GM21360 (cell line): ENCODE data around the gene DLG1.

Experiments
- ATAC-seq: cut with Tn5 transposase; IDR thresholded peaks from one replicate; pipeline ENCODE4 v1.9.1; 2021; ENCODE audit warnings: mild to moderate bottlenecking, moderate library complexity; ENCODE audit not compliant: unreplicated experiment

The DLG1 gene

GRCh38 chr3:197253238-197253947 lies 45.0 kb downstream of the DLG1 start:
- ATAC-seq = no peak

DNA sequence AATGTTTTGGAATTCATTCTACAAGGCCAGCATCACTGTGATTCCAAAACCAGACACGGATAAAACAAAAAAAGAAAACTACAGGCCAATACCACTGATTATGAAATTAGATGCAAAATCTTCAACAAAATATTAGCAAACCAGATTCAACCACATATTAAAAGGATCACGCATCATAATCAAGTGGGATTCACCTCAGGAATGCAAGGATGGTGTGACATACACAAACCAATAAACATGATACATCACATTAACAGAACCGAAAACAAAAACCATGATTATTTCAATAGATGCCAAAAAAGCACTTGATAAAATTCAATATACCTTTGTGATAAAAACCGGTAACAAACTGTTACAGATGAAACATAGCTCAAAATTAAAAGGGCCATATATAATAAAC lies 48.9 kb downstream of the DLG1 start:
- ATAC-seq = no peak

DNA sequence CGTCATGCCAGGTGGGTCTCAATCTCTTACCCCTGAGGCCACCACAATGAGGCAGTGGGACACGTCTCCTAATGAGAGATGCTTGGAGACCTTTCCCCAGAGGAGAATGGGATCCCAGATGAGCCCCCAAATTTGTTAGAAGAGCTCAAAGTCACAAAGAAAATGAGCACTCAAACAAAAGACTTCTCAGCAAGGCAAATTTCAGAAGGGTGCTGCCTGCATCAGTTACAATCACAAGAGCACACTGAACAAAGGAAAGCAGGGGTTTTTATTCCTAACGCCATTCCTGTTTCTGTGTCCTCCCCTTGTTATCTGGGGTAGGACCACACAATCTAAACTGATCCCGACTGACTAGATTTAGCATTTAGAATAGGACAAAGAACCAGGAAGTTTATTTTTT lies 50.1 kb downstream of the DLG1 start:
- ATAC-seq = no peak

DNA sequence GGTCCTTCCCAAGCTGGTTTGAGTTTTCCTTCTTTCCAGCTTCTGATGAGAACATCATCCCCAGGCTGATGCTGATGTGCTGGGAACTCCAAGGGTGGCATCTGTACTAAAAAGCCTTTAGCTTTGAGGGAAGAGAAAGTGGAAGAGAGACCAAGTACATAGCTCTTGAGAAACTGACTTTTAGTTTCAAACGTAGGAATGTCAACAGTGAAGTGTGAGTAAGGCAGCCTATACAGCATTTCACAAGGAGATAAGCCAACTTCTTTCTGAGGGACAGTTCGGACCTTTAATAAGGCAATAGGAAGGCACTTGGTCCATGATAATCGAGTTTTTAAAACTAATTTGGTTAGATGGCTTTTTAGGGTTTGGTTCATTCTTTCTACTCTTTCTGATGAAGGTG lies 53.7 kb downstream of the DLG1 start:
- no peak for ATAC-seq

GRCh38 chr3:197242784-197243432 lies 55.5 kb downstream of the DLG1 start:
- no peak for ATAC-seq

DNA sequence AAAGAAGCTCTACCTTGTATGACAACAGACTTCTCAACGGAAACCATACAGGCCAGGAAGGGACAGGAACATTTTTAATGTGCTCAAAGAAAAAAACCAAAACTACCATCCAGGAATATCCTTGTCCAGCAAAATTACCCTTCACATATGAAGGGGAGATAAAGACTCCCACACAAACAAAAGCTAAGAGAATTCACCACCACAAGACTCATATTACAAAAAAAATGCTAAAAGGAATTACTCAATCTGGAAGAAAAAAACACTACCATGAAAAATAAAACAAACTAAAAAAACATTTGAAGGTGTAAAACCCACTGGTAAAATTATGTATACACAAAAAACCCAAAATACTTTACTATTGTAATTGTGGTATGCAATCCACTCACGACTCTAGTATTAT lies 57.2 kb downstream of the DLG1 start:
- ATAC-seq = no peak

- no peak for ATAC-seq
These were observed 58.6 kb downstream of the DLG1 start for GRCh38 chr3:197239857-197240256.

DNA sequence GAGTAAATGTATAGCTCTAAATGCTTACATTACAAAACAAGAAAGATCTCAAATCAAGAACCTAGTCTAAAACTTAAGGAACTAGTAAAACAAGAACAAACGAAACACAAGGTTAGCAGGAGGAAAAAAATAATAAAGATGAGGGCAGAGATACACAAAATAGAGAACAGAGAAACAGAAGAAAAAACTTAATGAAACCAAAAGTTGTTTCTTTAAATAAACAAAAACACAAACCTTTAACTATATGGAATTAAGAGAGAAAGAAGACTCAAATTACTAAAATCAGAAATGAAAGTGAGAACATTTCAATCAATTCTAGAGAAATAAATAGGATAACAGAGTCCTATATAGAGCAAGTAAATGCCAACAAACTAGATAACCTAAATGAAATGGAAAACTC lies 59.6 kb downstream of the DLG1 start:
- ATAC-seq = no peak

- ATAC-seq = no peak
These were observed 60.5 kb downstream of the DLG1 start for GRCh38 chr3:197237897-197238296.

DNA sequence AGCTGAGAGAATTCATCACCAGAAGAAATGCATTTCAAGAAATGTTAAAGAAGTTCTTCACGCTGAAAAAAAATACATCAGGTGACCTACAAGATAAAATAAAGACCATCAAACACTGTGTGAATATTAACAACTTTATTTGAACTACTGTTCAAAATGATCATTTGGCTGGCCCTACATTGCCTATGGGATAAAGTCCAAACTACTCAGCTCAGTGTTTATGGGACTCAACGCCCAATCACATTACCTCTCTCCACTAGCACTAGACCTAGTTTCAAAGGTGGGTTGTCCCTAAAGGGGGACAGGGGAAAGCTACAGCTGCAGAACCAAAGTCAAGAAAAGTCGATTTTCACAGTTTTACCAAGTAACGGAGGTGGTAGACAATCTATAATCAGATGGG lies 62.0 kb downstream of the DLG1 start:
- ATAC-seq = no peak

DNA sequence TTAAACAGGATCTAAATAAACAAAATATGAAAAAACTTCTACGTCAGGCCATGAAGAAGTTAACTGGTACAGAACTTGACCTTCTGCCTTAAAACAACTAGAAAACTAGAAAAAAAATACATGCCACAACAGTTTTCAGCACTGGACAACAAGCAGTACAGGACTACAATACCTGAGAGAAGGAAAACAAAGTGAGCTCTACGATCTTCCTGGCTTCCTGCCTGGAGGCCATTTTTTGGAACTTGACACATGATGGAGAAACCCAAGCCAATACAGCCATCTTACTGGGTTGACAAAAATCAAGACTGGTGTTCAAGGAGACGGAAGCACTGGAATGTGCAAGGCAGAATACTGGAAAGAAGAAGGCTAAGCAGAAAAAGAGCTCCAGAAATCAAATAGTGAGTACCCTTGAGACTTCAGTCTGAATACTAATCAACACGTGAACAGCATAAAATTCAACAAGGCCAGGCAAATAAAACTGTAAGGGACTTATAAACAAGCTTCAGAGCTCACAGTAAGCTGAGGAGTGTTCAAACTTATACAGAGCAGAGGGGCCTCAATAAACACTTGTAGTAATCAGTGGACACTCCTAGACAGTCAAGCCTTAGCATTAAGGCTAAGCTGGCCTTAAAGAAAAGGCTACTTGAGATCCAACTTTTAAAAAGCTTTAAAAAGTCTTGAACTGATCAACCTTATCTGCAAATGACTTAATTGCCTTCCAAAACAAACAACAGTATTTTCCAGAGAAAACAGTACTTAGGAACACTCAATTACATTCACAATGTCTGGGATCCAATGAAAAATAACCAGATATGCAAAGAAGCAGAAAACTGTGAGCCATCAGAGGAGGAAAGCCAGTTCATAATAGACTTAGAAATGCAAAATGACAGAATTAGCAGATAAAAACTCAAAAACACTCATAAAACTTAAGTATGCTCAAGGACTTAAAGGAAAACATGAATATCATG lies 63.2 kb downstream of the DLG1 start:
- no peak for ATAC-seq

GRCh38 chr3:197231321-197231720 lies 67.1 kb downstream of the DLG1 start:
- no peak for ATAC-seq

DNA sequence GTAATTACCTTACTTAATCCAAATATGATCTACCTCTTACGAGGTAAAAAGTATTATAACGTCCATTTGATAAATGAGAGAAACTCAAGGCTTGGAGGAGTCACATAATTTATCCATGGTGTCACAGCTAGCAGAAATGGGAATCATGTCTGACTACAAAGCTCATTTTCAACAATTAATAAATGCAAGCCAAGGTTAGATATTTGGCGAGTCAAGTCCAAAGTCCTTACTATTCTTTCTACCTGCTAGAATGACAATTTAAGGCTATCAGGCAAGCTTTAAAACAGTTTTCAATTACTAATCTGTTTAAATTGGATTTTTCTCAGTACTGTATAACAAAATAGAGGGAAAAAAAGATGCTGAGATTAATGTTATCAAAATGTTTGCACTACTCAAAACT lies 68.6 kb downstream of the DLG1 start:
- ATAC-seq = no peak

DNA sequence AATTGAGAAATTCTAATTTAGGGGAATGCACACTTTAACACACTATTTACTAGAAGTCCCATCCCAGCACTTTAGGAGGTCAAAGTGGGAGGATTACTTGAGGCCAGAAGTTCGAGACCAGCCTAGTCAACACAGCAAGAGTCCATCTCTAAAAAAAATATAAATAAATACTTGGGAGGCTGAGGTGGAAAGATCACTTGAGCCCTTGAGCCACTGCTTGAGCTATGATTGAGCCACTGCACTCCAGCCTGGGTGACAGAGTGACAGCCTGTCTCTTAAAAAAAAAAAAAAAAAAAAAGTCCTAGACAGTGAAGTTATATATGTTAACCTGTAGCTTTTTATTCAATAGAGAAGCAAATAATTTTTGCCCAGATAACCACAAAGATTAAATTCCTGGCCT lies 69.2 kb downstream of the DLG1 start:
- no peak for ATAC-seq

DNA sequence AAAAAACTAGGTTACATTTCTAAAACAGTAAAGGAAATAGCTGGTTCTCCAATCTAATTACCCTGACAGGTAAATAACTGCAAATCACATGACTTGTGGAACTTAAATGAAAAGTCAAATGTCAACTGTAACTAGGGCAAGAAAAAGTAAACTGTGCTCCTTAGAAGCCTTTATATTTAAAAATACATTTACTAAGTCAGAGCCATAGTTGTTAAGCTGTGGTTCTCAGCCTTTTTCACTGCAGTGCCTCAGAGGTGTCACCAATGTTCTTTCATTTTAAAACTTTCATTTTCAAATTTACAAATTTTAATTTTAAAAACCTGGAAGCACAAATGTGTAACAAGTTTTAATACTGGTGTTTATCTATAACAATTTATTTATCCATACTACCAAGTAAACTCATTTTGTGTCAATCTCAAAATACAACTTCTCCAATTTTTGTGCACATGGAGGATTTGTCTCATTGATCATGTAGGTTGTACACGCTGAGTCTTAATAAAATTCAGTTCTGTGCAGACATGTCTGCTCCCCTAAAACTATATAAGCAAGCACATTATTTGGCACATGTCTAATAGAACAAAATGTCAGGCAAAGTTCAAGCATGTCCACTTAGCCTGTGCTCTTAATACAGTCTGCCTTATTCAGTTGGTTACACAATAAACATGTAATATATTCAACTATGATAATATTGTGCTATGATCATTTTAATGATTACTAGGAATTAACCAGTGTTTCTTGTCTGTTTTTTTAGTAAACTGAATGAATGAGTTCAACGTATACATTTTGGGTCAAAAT lies 70.4 kb downstream of the DLG1 start:
- ATAC-seq = no peak

- no peak for ATAC-seq
These were observed 72.2 kb downstream of the DLG1 start for GRCh38 chr3:197226179-197226578.

DNA sequence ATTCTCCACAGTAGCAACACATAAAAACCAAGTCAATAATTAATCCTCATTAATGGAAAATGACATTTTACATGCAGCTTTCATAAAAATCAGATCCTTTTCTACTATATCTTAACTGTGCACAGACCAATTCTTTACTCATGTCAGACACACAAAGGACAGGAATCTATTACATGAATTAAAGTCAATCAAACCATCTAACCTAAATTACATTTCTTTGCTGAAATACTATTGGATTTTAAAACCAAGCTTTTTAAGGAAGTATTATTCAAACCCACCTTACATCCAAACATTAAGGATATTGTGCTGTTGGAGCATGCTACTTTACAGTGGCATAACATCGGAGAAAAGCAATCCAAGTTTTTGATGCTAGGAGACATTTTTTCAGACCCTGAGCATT lies 72.8 kb downstream of the DLG1 start:
- no peak for ATAC-seq

DNA sequence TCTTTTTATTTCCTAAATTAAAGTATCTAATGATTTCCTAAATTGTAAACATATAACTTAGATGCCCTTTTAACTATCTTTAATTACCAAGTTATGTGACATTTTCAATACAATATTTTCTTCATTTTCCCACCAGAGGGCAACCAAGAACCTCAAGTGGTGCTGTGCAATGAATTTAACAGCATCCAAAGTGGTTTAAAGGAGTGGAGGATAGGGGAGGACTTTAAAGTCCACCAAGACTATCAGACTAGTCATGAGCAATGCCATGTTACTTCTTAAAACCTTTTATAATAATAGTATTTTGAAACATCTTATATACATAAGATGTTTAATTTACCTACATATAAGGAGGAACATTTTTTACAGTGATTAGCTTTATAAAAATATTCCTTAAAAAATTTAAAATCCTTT lies 74.4 kb downstream of the DLG1 start:
- ATAC-seq = no peak

DNA sequence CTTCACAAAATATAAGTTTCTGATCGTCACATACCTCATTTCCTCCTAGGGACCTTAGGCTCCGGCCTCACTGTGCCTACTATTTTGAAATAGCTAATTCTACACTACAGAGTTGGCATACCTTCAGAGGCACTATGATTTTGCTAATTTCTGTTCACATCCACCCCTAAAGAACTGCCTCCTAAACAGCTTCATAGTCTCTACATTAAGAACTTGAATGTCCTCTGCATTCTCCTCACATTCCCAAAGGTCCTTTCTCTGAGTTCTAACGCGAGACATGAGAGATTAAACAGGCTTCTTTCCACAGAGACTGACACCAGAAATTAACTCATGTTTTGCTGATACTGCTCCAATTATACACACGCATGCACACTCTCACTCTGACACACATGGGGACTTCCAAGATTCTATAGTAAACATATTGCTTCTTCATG lies 75.5 kb downstream of the DLG1 start:
- no peak for ATAC-seq

DNA sequence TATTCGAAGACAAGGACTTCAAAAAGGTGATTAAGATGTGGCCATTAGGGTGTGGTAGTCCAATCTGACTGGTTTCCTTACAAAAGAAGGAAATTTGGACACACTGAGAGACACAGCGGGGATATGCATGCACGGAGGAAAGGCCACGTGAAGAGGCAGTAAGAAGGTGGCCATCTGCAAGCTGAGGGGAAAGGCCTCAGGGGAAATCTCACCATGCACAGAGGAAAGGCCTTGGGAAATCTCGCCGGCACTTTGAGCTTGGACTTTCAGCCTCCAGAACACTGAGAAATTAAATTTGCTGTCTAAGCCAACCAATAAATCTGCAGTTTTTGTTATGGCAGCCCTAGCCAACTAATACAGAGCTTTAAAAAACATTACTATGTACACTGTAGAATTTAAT lies 78.8 kb downstream of the DLG1 start:
- no peak for ATAC-seq

GRCh38 chr3:197218210-197218609 lies 80.2 kb downstream of the DLG1 start:
- ATAC-seq = no peak
